HepG2 (cell line): ENCODE results near the gene UBE2L6. TPM values are rescaled to one million over a fixed set of nuclear protein-coding genes. Genes with fewer than 3 reads are reported as not detected.

Experiments used
- ARHGAP35 ChIP-seq: sonication (generic); formaldehyde crosslinking; IDR thresholded peaks from 2 replicates; pipeline ENCODE4 v1.9.0; 2022; ENCODE audit warnings: mild to moderate bottlenecking, inconsistent platforms, moderate library complexity, missing genetic modification reagents, borderline replicate concordance
- CBX2 ChIP-seq, 2 experiments: fragments of 200-600 bp in 1 of 2; sonication (generic); formaldehyde crosslinking in 1 of 2; IDR thresholded peaks; 2 replicates each; pipeline versions ENCODE4 v1.7.0 to v1.8.1; 2018 to 2022; ENCODE audit warnings: low read depth in 2 of 2, low read length in 1 of 2, mild to moderate bottlenecking in 1 of 2, missing genetic modification reagents in 1 of 2
- CENPT ChIP-seq: sonication (generic); formaldehyde crosslinking; IDR thresholded peaks from 2 replicates; pipeline ENCODE4 v1.8.0; 2022; ENCODE audit warnings: low read depth, mild to moderate bottlenecking, moderate library complexity, missing genetic modification reagents
- DMTF1 ChIP-seq: sonication (generic); formaldehyde crosslinking; IDR thresholded peaks from 2 replicates; pipeline ENCODE4 v1.4.0; 2020; ENCODE audit warnings: mild to moderate bottlenecking, missing genetic modification reagents
- ETV5 ChIP-seq: IDR thresholded peaks from 2 replicates; pipeline ENCODE4 v1.6.1; 2018; ENCODE audit warnings: missing biosample characterization, missing genetic modification reagents, inconsistent platforms, borderline replicate concordance
- FLYWCH1 ChIP-seq: sonication (generic); formaldehyde crosslinking; IDR thresholded peaks from 2 replicates; pipeline ENCODE4 v1.8.1; 2023; ENCODE audit warnings: mild to moderate bottlenecking, missing genetic modification reagents
- IRF1 ChIP-seq: sonication (generic); formaldehyde crosslinking; IDR thresholded peaks from 2 replicates; pipeline ENCODE4 v1.4.0; 2020; ENCODE audit warnings: low read depth, mild to moderate bottlenecking, missing genetic modification reagents
- IRF2 ChIP-seq: IDR thresholded peaks from 2 replicates; pipeline ENCODE4 v1.6.1; 2018; ENCODE audit warnings: missing genetic modification reagents, missing compliant biosample characterization
- ISL2 ChIP-seq: sonication (generic); formaldehyde crosslinking; IDR thresholded peaks from 2 replicates; pipeline ENCODE4 v1.5.0; 2020; ENCODE audit warnings: missing genetic modification reagents
- NCOA2 ChIP-seq: sonication (generic); formaldehyde crosslinking; IDR thresholded peaks from 2 replicates; pipeline ENCODE4 v1.8.0; 2022; ENCODE audit warnings: inconsistent platforms
- SAP130 ChIP-seq: IDR thresholded peaks from 2 replicates; pipeline ENCODE4 v1.6.1; 2016; ENCODE audit warnings: low read depth
- TCF12 ChIP-seq, 2 experiments: fragments of 450-650 bp in 1 of 2; sonication (generic) in 1 of 2; formaldehyde crosslinking in 1 of 2; IDR thresholded peaks; 2 replicates each; pipeline versions ENCODE4 v1.6.1 to v1.8.0; 2017 to 2022; ENCODE audit warnings: antibody characterized with exemption in 1 of 2, mild to moderate bottlenecking in 1 of 2, missing genetic modification reagents in 1 of 2, moderate library complexity in 1 of 2
- ZNF317 ChIP-seq: sonication (generic); formaldehyde crosslinking; IDR thresholded peaks from 2 replicates; pipeline ENCODE4 v1.5.0; 2020; ENCODE audit warnings: mild to moderate bottlenecking, missing genetic modification reagents
- ZNF33B ChIP-seq: sonication (generic); formaldehyde crosslinking; IDR thresholded peaks from 2 replicates; pipeline ENCODE4 v1.5.1; 2020; ENCODE audit warnings: mild to moderate bottlenecking, missing genetic modification reagents
- ZNF530 ChIP-seq: sonication (generic); formaldehyde crosslinking; IDR thresholded peaks from 2 replicates; pipeline ENCODE4 v1.5.0; 2020; ENCODE audit warnings: low read depth, mild to moderate bottlenecking, missing genetic modification reagents
- ZNF839 ChIP-seq: sonication (generic); formaldehyde crosslinking; IDR thresholded peaks from 2 replicates; pipeline ENCODE4 v1.4.0; 2020; ENCODE audit warnings: missing genetic modification reagents, mild to moderate bottlenecking, borderline replicate concordance
- ZNF879 ChIP-seq: sonication (generic); formaldehyde crosslinking; IDR thresholded peaks from 2 replicates; pipeline ENCODE4 v1.8.1; 2023; ENCODE audit warnings: missing genetic modification reagents
- ZSCAN29 ChIP-seq: sonication (generic); formaldehyde crosslinking; conservative IDR thresholded peaks from 2 replicates; pipeline ENCODE4 v1.4.0; 2020; ENCODE audit warnings: mild to moderate bottlenecking, missing genetic modification reagents
- polyA plus RNA-seq, 8 experiments: library from polyadenylated mRNA; depleted of rRNA in 3 of 8; stranded (reverse) in 7 of 8; unstranded in 1 of 8; fragments of >200 nt; fragmentation: Illumina TruSeq in 4 of 8; extraction: Trizol in 4 of 8; gene quantifications; 2 replicates each; pipeline versions ENCODE4 v1.2.1 to v1.2.3, GENCODE V29; 2011 to 2016; ENCODE audit warnings: low read depth in 4 of 8, missing spikeins in 1 of 8, mixed read lengths in 1 of 8; ENCODE audit not compliant: insufficient read depth in 1 of 8
- total RNA-seq, 5 experiments: library from RNA; depleted of rRNA; stranded (reverse); fragments of >200 nt; fragmentation: Illumina TruSeq; extraction: Trizol; gene quantifications; 2 replicates each; pipeline ENCODE4 v1.2.3, GENCODE V29; 2016; ENCODE audit warnings: low read depth in 1 of 5
- TF ChIP-seq, protein P1 (sequence below): IDR thresholded peaks from 2 replicates; pipeline ENCODE4 v1.6.1; 2016
- TF ChIP-seq, protein P2 (sequence below): sonication (generic); formaldehyde crosslinking; IDR thresholded peaks from 2 replicates; pipeline ENCODE4 v1.5.0; 2020; ENCODE audit warnings: missing genetic modification reagents
- TF ChIP-seq, protein P3 (sequence below): sonication (generic); formaldehyde crosslinking; conservative IDR thresholded peaks from 2 replicates; pipeline ENCODE4 v1.4.0; 2020; ENCODE audit warnings: missing genetic modification reagents

Gene UBE2L6
- total and polyA plus RNA-seq, 2 of the 13 experiments (the other 11 are each of a cell fraction or from before 2014, with no cell fraction given): 30.3 to 30.4 TPM

- TF ChIP-seq DMTF1 (CRISPR knock-in tag) (no peak), CBX2 (IDR thresholded peaks at IDR 0.05; ENCODE audit: low read depth, low read length) (no peak), CBX2 (CRISPR knock-in tag; IDR thresholded peaks at IDR 0.05; ENCODE audit: low read depth) (no peak), ZNF879 (CRISPR knock-in tag) (no peak), ZNF33B (CRISPR knock-in tag) (no peak), TCF12 (IDR thresholded peaks at IDR 0.05) (no peak), TCF12 (CRISPR knock-in tag; IDR thresholded peaks at IDR 0.05) (no peak), CENPT (CRISPR knock-in tag) (no peak), SAP130 (CRISPR knock-in tag) (peak; percentile 74), ISL2 (CRISPR knock-in tag) (no peak), NCOA2 (0 out of 2 replicates have a peak, but pooled peaks have one; percentile 9), ZNF530 (CRISPR knock-in tag) (no peak), ARHGAP35 (CRISPR knock-in tag) (no peak), ETV5 (no peak), IRF1 (CRISPR knock-in tag) (peak; percentile 94; the same call in 1 of the 2 replicates), ZNF839 (CRISPR knock-in tag) (no peak), ZNF317 (CRISPR knock-in tag) (0 out of 2 replicates have a peak, but pooled peaks have one; percentile 51), FLYWCH1 (CRISPR knock-in tag) (no peak), IRF2 (CRISPR knock-in tag) (peak; percentile 97), ZSCAN29 (no peak)
- TF ChIP-seq, protein P1, sequence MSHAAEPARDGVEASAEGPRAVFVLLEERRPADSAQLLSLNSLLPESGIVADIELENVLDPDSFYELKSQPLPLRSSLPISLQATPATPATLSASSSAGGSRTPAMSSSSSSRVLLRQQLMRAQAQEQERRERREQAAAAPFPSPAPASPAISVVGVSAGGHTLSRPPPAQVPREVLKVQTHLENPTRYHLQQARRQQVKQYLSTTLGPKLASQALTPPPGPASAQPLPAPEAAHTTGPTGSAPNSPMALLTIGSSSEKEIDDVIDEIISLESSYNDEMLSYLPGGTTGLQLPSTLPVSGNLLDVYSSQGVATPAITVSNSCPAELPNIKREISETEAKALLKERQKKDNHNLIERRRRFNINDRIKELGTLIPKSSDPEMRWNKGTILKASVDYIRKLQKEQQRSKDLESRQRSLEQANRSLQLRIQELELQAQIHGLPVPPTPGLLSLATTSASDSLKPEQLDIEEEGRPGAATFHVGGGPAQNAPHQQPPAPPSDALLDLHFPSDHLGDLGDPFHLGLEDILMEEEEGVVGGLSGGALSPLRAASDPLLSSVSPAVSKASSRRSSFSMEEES: 0 out of 2 replicates have a peak, but pooled peaks have one; percentile 34
- TF ChIP-seq, protein P2, sequence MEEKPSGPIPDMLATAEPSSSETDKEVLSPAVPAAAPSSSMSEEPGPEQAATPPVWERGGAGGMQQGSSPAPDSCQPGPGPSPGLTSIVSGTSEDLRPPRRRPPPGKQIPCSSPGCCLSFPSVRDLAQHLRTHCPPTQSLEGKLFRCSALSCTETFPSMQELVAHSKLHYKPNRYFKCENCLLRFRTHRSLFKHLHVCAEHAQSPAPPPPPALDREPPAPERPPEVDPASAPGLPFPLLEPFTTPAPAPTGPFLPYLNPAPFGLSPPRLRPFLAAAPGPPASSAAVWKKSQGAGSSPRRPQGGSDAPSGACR: no peak
- TF ChIP-seq, protein P3, sequence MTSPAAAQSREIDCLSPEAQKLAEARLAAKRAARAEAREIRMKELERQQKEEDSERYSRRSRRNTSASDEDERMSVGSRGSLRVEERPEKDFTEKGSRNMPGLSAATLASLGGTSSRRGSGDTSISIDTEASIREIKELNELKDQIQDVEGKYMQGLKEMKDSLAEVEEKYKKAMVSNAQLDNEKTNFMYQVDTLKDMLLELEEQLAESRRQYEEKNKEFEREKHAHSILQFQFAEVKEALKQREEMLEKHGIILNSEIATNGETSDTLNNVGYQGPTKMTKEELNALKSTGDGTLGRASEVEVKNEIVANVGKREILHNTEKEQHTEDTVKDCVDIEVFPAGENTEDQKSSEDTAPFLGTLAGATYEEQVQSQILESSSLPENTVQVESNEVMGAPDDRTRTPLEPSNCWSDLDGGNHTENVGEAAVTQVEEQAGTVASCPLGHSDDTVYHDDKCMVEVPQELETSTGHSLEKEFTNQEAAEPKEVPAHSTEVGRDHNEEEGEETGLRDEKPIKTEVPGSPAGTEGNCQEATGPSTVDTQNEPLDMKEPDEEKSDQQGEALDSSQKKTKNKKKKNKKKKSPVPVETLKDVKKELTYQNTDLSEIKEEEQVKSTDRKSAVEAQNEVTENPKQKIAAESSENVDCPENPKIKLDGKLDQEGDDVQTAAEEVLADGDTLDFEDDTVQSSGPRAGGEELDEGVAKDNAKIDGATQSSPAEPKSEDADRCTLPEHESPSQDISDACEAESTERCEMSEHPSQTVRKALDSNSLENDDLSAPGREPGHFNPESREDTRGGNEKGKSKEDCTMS: no peak
These were observed 1.2 kb downstream of the UBE2L6 start (continued) for GRCh38 chr11:57566005-57566904.
